Smooth muscle cell (in vitro differentiated cells): ENCODE data around the gene FHOD3. TPM values are rescaled to one million over a fixed set of nuclear protein-coding genes. Genes with fewer than 3 reads are reported as not detected.

Experiments used
- DNase-seq: peaks from one replicate; lab custom pipeline; 2025; ENCODE audit not compliant: unreplicated experiment; lab: John Stamatoyannopoulos, UW
- H2AFZ ChIP-seq: fragments of 200-600 bp; sonication (generic); 2 replicates; pipeline ENCODE4 v1.6.0; 2016; ENCODE audit warnings: antibody characterized with exemption, low read depth, mild to moderate bottlenecking
- H3F3A ChIP-seq: fragments of 200-600 bp; sonication (generic); 2 replicates; pipeline ENCODE4 v1.6.0; 2017; ENCODE audit warnings: antibody characterized with exemption, low read depth
- H3K27ac ChIP-seq: fragments of 200-600 bp; sonication (generic); 2 replicates; pipeline ENCODE4 v1.5.1; 2016; ENCODE audit warnings: low read depth, mild to moderate bottlenecking
- H3K27me3 ChIP-seq: fragments of 200-600 bp; sonication (generic); 2 replicates; pipeline ENCODE4 v1.6.1; 2016; ENCODE audit warnings: low read depth, mild to moderate bottlenecking
- H3K36me3 ChIP-seq: fragments of 200-600 bp; sonication (generic); 2 replicates; pipeline ENCODE4 v1.5.1; 2016; ENCODE audit warnings: low read depth
- H3K4me1 ChIP-seq: fragments of 200-600 bp; sonication (generic); 2 replicates; pipeline ENCODE4 v1.5.1; 2016; ENCODE audit warnings: low read depth
- H3K4me2 ChIP-seq: fragments of 200-600 bp; sonication (generic); 2 replicates; pipeline ENCODE4 v1.6.0; 2016; ENCODE audit warnings: mild to moderate bottlenecking
- H3K4me3 ChIP-seq: fragments of 200-600 bp; sonication (generic); 2 replicates; pipeline ENCODE4 v1.5.1; 2016; ENCODE audit warnings: mild to moderate bottlenecking
- H3K79me2 ChIP-seq: fragments of 200-600 bp; sonication (generic); 2 replicates; pipeline ENCODE4 v1.6.0; 2016; ENCODE audit warnings: low read depth, mild to moderate bottlenecking
- H3K9ac ChIP-seq: fragments of 200-600 bp; sonication (generic); 2 replicates; pipeline ENCODE4 v1.6.0; 2016; ENCODE audit warnings: low read depth
- H3K9me3 ChIP-seq: fragments of 200-600 bp; sonication (generic); replicated peaks from 2 replicates; pipeline ENCODE4 v1.5.1; 2016; ENCODE audit warnings: low read depth
- H4K20me1 ChIP-seq: fragments of 200-600 bp; sonication (generic); 2 replicates; pipeline ENCODE4 v1.6.0; 2016; ENCODE audit warnings: low read depth
- WGBS: methylation state at CpG from one replicate; pipeline ENCODE4 v1.1.7; 2016; ENCODE audit warnings: low lambda C conversion rate; 5-methylcytosine and 5-hydroxymethylcytosine counted together
- polyA plus RNA-seq: library from polyadenylated mRNA; unstranded; fragments of >200 nt; fragmentation: Nextera tagmentation; extraction: Ambion mirVana; gene quantifications from 2 replicates; pipeline ENCODE4 v1.2.1, GENCODE V29; 2016
- total RNA-seq: library from RNA; depleted of rRNA; stranded (reverse); fragments of >200 nt; gene quantifications from 2 replicates; pipeline ENCODE4 v1.2.3, GENCODE V29; 2014
- TF ChIP-seq, protein P1 (sequence below): fragments of 200-600 bp; sonication (generic); IDR thresholded peaks from 2 replicates; pipeline ENCODE4 v1.5.1; 2017; ENCODE audit warnings: borderline replicate concordance, mild to moderate bottlenecking, antibody characterized with exemption; ENCODE audit not compliant: insufficient read depth, poor library complexity, severe bottlenecking

FHOD3 gene
- total and polyA plus RNA-seq, 2 experiments from 2014 or later: 6.3 to 19.4 TPM

DNA sequence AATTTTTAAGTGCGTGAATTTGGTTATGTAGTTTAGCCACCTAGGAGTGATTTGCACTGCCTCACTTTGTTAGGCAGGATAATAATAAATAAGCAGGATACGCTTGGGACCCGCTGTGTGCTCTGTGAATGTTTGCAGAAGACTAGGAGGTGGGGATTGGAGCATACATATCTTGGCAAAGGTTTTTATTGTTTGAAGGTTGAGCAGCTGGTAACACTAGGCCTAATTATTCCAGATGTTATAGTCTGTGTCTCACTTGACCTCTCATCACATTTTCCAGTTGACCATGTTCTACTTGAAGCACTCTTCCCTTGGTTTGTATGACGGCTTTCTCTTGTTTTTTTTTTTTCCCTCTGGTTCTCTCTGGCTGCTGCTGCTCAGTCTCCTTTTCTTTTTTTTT lies 42.7 kb downstream of the FHOD3 start:
- H3K27ac ChIP-seq: no peak overlapping the region
- no peaks in the 10 kb centered on the region for H3K4me1 ChIP-seq
- peaks cover 23% of the 10 kb centered on the region for H3K79me2 ChIP-seq
- no peak overlapping the region for H2AFZ ChIP-seq
- H3K4me2 ChIP-seq: no peak overlapping the region
- no peaks in the 10 kb centered on the region for H3F3A ChIP-seq
- no peak for DNase-seq
- no peak overlapping the region for H3K4me3 ChIP-seq
- H3K9ac ChIP-seq: no peak overlapping the region
- H4K20me1 ChIP-seq: no peaks in the 10 kb centered on the region
- no peaks in the 10 kb centered on the region for H3K27me3 ChIP-seq
- TF ChIP-seq, protein P1, sequence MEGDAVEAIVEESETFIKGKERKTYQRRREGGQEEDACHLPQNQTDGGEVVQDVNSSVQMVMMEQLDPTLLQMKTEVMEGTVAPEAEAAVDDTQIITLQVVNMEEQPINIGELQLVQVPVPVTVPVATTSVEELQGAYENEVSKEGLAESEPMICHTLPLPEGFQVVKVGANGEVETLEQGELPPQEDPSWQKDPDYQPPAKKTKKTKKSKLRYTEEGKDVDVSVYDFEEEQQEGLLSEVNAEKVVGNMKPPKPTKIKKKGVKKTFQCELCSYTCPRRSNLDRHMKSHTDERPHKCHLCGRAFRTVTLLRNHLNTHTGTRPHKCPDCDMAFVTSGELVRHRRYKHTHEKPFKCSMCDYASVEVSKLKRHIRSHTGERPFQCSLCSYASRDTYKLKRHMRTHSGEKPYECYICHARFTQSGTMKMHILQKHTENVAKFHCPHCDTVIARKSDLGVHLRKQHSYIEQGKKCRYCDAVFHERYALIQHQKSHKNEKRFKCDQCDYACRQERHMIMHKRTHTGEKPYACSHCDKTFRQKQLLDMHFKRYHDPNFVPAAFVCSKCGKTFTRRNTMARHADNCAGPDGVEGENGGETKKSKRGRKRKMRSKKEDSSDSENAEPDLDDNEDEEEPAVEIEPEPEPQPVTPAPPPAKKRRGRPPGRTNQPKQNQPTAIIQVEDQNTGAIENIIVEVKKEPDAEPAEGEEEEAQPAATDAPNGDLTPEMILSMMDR: no peak
- 98% methylated on average over 4 of the region's 4 CpGs for WGBS
- no peaks in the 10 kb centered on the region for H3K36me3 ChIP-seq
- H3K9me3 ChIP-seq: peaks cover 3% of the 10 kb centered on the region

DNA sequence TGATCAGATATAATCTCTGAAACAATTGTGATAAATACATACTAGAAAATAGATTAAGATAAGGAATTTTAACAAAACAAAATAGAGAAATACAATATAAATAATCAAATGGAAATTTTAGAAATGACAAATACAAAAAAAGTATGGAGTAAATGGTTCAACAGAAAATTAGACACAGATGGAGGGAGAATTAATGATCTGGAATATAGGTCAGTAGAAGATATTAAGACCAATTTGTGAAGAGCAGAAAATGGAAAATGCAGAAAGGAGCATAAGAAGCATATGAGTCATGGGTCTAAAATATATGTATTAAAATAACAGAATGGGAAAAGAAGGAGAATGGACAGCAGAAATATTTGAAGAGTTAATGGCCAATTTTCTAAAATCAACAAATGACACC lies 44.4 kb downstream of the FHOD3 start:
- Histone ChIP-seq H3K36me3 (no peaks in the 10 kb centered on the region), H3K4me1 (no peaks in the 10 kb centered on the region), H3K9ac (no peak overlapping the region), H3K27me3 (no peaks in the 10 kb centered on the region), H3K4me2 (no peak overlapping the region), H4K20me1 (no peaks in the 10 kb centered on the region), H3K4me3 (no peak overlapping the region), H2AFZ (no peak overlapping the region), H3K9me3 (peaks cover 3% of the 10 kb centered on the region), H3F3A (no peaks in the 10 kb centered on the region), H3K79me2 (peaks cover 23% of the 10 kb centered on the region), H3K27ac (no peak overlapping the region)
- DNase-seq: no peak
- TF ChIP-seq, protein P1: no peak

DNA sequence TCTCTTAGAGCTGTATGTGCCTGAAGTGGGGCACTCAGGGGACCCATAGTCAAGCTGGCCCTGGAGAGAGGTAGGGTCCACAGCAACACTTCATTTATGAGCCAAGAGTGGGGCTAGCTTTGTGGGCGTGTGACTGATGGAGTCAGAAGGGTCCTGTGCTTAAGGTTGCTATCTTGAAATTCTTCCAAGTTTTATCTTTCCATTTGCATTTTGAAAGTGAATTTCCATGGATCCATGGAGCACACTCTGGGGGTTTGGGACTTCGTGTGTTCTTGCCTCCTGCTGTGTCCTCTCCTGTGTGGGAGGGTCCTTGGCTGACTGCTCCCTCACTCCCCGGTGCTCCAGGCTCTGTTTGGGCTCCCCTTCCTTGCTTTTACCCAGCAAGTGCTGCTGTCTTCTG lies 50.8 kb downstream of the FHOD3 start:
- WGBS: 80% methylated on average over 3 of the region's 3 CpGs
- Histone ChIP-seq H3K79me2 (peaks cover 9% of the 10 kb centered on the region), H3F3A (no peaks in the 10 kb centered on the region), H3K27me3 (no peaks in the 10 kb centered on the region), H3K4me3 (no peak overlapping the region), H3K4me2 (no peak overlapping the region), H3K9ac (no peak overlapping the region), H3K27ac (no peak overlapping the region), H3K4me1 (peaks cover 19% of the 10 kb centered on the region), H4K20me1 (no peaks in the 10 kb centered on the region), H3K9me3 (no peaks in the 10 kb centered on the region), H2AFZ (no peak overlapping the region), H3K36me3 (no peaks in the 10 kb centered on the region)
- DNase-seq: no peak
- TF ChIP-seq, protein P1: no peak

DNA sequence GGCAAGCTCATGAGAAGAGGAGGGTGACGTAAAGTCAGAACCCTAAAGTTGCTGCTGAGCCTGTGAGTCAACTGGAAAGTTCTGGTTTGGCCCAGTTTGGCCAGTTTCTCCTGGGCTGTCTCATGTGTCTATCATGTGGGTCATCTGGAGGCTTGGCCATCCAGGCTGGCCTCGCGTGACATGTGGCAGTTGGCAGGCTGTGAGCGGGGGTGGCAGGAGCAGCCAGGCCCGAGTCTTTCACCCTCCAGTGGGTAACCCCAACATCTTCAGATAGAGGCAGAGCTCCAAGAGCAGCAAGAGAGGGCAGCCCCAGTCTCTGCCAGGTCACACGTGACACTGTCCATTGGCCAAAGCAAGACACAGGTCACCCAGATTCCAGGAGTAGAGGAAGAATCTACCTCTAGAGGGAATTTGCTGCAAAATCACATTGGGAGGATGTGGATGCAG lies 51.5 kb downstream of the FHOD3 start:
- H3K36me3 ChIP-seq: no peaks in the 10 kb centered on the region
- H3K9ac ChIP-seq: no peak overlapping the region
- H3K4me3 ChIP-seq: no peak overlapping the region
- H3K79me2 ChIP-seq: peaks cover 5% of the 10 kb centered on the region
- TF ChIP-seq, protein P1: no peak
- no peak overlapping the region for H3K27ac ChIP-seq
- no peak overlapping the region for H3K4me2 ChIP-seq
- H2AFZ ChIP-seq: no peak overlapping the region
- no peaks in the 10 kb centered on the region for H3K27me3 ChIP-seq
- H4K20me1 ChIP-seq: no peaks in the 10 kb centered on the region
- WGBS: 98% methylated on average over 6 of the region's 6 CpGs
- no peaks in the 10 kb centered on the region for H3F3A ChIP-seq
- H3K4me1 ChIP-seq: peaks cover 19% of the 10 kb centered on the region
- no peaks in the 10 kb centered on the region for H3K9me3 ChIP-seq
- DNase-seq: no peak
